ENCODE results near the gene MRPS27. TPM values are rescaled to one million over a fixed set of nuclear protein-coding genes. Genes with fewer than 3 reads are reported as not detected.
A peak's percentile ranks its signal among the peaks of the same experiment; 100 is the strongest.

MRPS27 gene
- total and polyA plus RNA-seq, 9 of the 15 experiments (the other 6 are each of a cell fraction or from before 2014, with no cell fraction given), result 73.6 to 144 (median 106) TPM

DNA sequence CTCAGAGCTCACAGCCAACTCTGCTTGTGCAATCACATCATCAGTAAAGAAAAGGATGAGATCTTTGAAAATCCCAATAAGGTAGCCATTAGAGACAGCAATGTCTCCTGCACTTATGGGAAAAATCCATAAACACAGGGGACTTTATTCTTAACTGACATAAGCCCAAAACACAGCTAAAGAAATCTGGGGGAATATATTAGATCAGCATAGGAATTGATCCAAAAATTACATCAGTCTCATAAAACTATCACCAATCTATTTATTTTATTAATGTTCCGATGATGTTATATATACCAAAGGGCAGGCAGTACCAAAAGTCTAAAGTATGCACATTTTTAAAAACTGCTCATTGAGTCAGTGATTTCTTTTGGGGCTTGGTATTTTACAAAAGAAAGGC, 6.9 kb downstream of the MRPS27 start:
- no peak for ATAC-seq
- intact Hi-C loops (cut with micrococcal nuclease), result no loop called here
- peaks cover 65% of the 10 kb centered on the region for H3K79me2 ChIP-seq (ENCODE audit: control insufficient read depth, insufficient read depth, low read length)
- FAIRE-seq, result no peak
- H2AFZ ChIP-seq (ENCODE audit: low read depth, low read length), result no peak overlapping the region
- TF ChIP-seq ARHGAP35 (IDR thresholded peaks at IDR 0.05; ENCODE audit: partially characterized antibody) (no peak), CEBPG (CRISPR knock-in tag; IDR thresholded peaks at IDR 0.05) (no peak), CEBPG (tag; conservative IDR thresholded peaks at IDR 0.05 in 1 of 2, IDR thresholded peaks at IDR 0.05 in 1 of 2) (0 out of 4 replicates have a peak, but pooled peaks of 1 of the 2 experiments have one; percentile 10)
- H3K9me1 ChIP-seq (ENCODE audit: control insufficient read depth, insufficient read depth, low read length), result no peaks in the 10 kb centered on the region
- peaks cover 14 to 16% of the 10 kb centered on the region in 2 experiments; a peak in 4 of 5 replicates for H3K4me1 ChIP-seq (replicated peaks in 1 of 2; ENCODE audit: control insufficient read depth in 2 of 2, insufficient read depth in 2 of 2, low read length in 2 of 2)
- H3K4me3 ChIP-seq, result no peak overlapping the region
- 80% methylated on average over 1 of the region's 1 CpG for WGBS (ENCODE audit: insufficient coverage, low coverage, missing lambda C conversion rate)
- no TSS peak for BruUV-seq (replicated peaks)
- H3K9ac ChIP-seq (ENCODE audit: insufficient read depth in 1 of 2, low read depth in 2 of 2, low read length in 2 of 2), result no peak overlapping the region
- H3K4me2 ChIP-seq (ENCODE audit: insufficient read depth, low read length), result no peak overlapping the region
- ChIA-PET POLR2A (interaction anchor here (0.8 kb wide), 1 partner anchor 33 kb away, joined by 4 read pairs; no protein-coding TSS in a partner anchor), CTCF (ENCODE audit: low intra/inter-chr PET ratio) (no interaction called here)
- H3K27ac ChIP-seq (ENCODE audit: extremely low read depth, low read depth, low read length), result no peak overlapping the region; the same call in 2 of the 3 replicates
- DNase-seq (ENCODE audit: extremely low read depth in 1 of 4, low spot score in 3 of 4), result no peak
- H4K20me1 ChIP-seq (replicated peaks; ENCODE audit: control insufficient read depth, insufficient read depth, low read length), result no peaks in the 10 kb centered on the region
- H3K27me3 ChIP-seq (ENCODE audit: control insufficient read depth in 2 of 2, insufficient read depth in 2 of 2, low read length in 2 of 2), result no peaks in the 10 kb centered on the region
- H3K9me3 ChIP-seq (replicated peaks; ENCODE audit: control insufficient read depth, insufficient read depth, low read depth, low read length), result no peaks in the 10 kb centered on the region
- H3K36me3 ChIP-seq (ENCODE audit: control insufficient read depth, insufficient read depth, low read length), result peaks cover 83% of the 10 kb centered on the region
- in situ Hi-C loops (cut with MboI), result loop anchor here (25.0 kb wide), 1 partner anchor 526 kb away; no protein-coding TSS in a partner anchor

DNA sequence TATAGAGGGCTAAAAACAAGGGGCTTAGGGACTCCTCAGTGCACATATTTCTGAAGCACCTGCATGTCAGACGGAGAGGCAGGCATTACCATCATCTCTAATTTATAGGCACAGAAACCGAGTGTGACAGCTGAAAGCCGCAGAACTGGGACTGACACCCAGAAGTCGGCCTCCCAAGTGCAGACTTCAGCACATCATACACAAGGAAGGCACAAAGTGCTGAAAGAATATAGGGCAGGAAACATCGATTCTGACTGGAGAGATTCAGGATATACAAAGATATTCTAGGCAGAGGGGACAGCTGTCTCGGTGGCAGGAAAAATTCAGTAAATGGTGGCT, 11.2 kb downstream of the MRPS27 start:
- DNase-seq (ENCODE audit: extremely low read depth in 1 of 4, low spot score in 3 of 4) (peak in 1 of 4 experiments; percentile 30), FAIRE-seq (no peak), ATAC-seq (no peak)
- peak overlapping the region; percentile 78 for H2AFZ ChIP-seq (ENCODE audit: low read depth, low read length)
- no TSS peak for BruUV-seq (replicated peaks)
- 38% methylated on average over 6 of the region's 6 CpGs for WGBS (ENCODE audit: insufficient coverage, low coverage, missing lambda C conversion rate)
- H3K27ac ChIP-seq (ENCODE audit: extremely low read depth, low read depth, low read length), result peak overlapping the region; percentile 96
- H3K27me3 ChIP-seq (ENCODE audit: control insufficient read depth in 2 of 2, insufficient read depth in 2 of 2, low read length in 2 of 2), result no peaks in the 10 kb centered on the region
- H3K9me1 ChIP-seq (ENCODE audit: control insufficient read depth, insufficient read depth, low read length), result no peaks in the 10 kb centered on the region
- intact Hi-C loops (cut with micrococcal nuclease), result loop anchor here (1.0 to 5.0 kb wide), 7 partner anchors 27 to 526 kb away; no protein-coding TSS in a partner anchor
- peaks cover 68% of the 10 kb centered on the region for H3K79me2 ChIP-seq (ENCODE audit: control insufficient read depth, insufficient read depth, low read length)
- no peaks in the 10 kb centered on the region for H3K9me3 ChIP-seq (replicated peaks; ENCODE audit: control insufficient read depth, insufficient read depth, low read depth, low read length)
- H3K36me3 ChIP-seq (ENCODE audit: control insufficient read depth, insufficient read depth, low read length), result peaks cover 55% of the 10 kb centered on the region
- peak overlapping the region; percentile 43 for H3K4me2 ChIP-seq (ENCODE audit: insufficient read depth, low read length)
- CTCF ChIA-PET (ENCODE audit: low intra/inter-chr PET ratio), result interaction anchor here (1.2 to 1.6 kb wide), 2 partner anchors 526 to 531 kb away, joined by 3 to 9 read pairs; no protein-coding TSS in a partner anchor
- H4K20me1 ChIP-seq (replicated peaks; ENCODE audit: control insufficient read depth, insufficient read depth, low read length), result no peaks in the 10 kb centered on the region
- H3K4me3 ChIP-seq, result no peak overlapping the region
- H3K9ac ChIP-seq (ENCODE audit: insufficient read depth in 1 of 2, low read depth in 2 of 2, low read length in 2 of 2), result peak overlapping the region; percentile 56 to 91; a peak in 3 of 4 replicates
- POLR2A ChIA-PET, result interaction anchor here (0.6 to 2.9 kb wide), 9 partner anchors 9 to 379 kb away, joined by 3 to 35 read pairs (median 5); partner anchors contain the start of genes MRPS27 and PTCD2
- H3K4me1 ChIP-seq (replicated peaks in 1 of 2; ENCODE audit: control insufficient read depth in 2 of 2, insufficient read depth in 2 of 2, low read length in 2 of 2), result peaks cover 25 to 30% of the 10 kb centered on the region in 2 experiments
- in situ Hi-C loops (cut with MboI), result loop anchor here (25.0 kb wide), 1 partner anchor 522 kb away; no protein-coding TSS in a partner anchor
- peak; percentile 12; the same call in 1 of the 2 replicates for TF ChIP-seq ZNF592 (IDR thresholded peaks at IDR 0.05)
- no peak for TF ChIP-seq ZNF124 (CRISPR knock-in tag; IDR thresholded peaks at IDR 0.05)
- TF ChIP-seq CEBPG (CRISPR knock-in tag; IDR thresholded peaks at IDR 0.05), result no peak
- TF ChIP-seq CEBPG (tag; conservative IDR thresholded peaks at IDR 0.05 in 1 of 2, IDR thresholded peaks at IDR 0.05 in 1 of 2), result no peak
- TF ChIP-seq ZNF589 (CRISPR knock-in tag; IDR thresholded peaks at IDR 0.05; ENCODE audit: low read depth), result no peak
- TF ChIP-seq JUND (IDR thresholded peaks at IDR 0.05; ENCODE audit: borderline replicate concordance, low read depth, low read length), result no peak
- TF ChIP-seq JUND (tag; IDR thresholded peaks at IDR 0.05; ENCODE audit: borderline replicate concordance, low read depth, low read length), result 0 out of 3 replicates have a peak, but pooled peaks have one; percentile 5
